Ishikawa (cell line): ENCODE data around the gene PDP2.

ENCODE experiments used
- CEBPB ChIP-seq: IDR thresholded peaks from 2 replicates; pipeline ENCODE4 v1.6.1; 2012
- CREB1 ChIP-seq: IDR thresholded peaks from 2 replicates; pipeline ENCODE4 v1.6.1; 2012; ENCODE audit warnings: low read depth
- EGR1 ChIP-seq: IDR thresholded peaks from 2 replicates; pipeline ENCODE4 v1.6.1; 2012
- EP300 ChIP-seq: IDR thresholded peaks from 2 replicates; pipeline ENCODE4 v1.6.1; 2012; ENCODE audit warnings: borderline replicate concordance
- FOXM1 ChIP-seq: IDR thresholded peaks from 2 replicates; pipeline ENCODE4 v1.6.1; 2012; ENCODE audit warnings: low read depth, borderline replicate concordance
- NFIC ChIP-seq: IDR thresholded peaks from 2 replicates; pipeline ENCODE4 v1.6.1; 2012
- RAD21 ChIP-seq: IDR thresholded peaks from 2 replicates; pipeline ENCODE4 v1.6.1; 2012; ENCODE audit warnings: low read depth
- REST ChIP-seq: IDR thresholded peaks from 2 replicates; pipeline ENCODE4 v1.6.1; 2012; ENCODE audit warnings: low read depth, mild to moderate bottlenecking
- TAF1 ChIP-seq: IDR thresholded peaks from 2 replicates; pipeline ENCODE4 v1.6.1; 2012; ENCODE audit warnings: low read depth, mild to moderate bottlenecking
- TCF12 ChIP-seq: IDR thresholded peaks from 2 replicates; pipeline ENCODE4 v1.6.1; 2012; ENCODE audit warnings: low read depth
- TEAD4 ChIP-seq: IDR thresholded peaks from 2 replicates; pipeline ENCODE4 v1.6.1; 2012
- USF1 ChIP-seq: IDR thresholded peaks from 2 replicates; pipeline ENCODE4 v1.6.1; 2012
- YY1 ChIP-seq: IDR thresholded peaks from 2 replicates; pipeline ENCODE4 v1.6.1; 2012; ENCODE audit warnings: low read depth
- ZBTB7A ChIP-seq: IDR thresholded peaks from 2 replicates; pipeline ENCODE4 v1.6.1; 2012; ENCODE audit warnings: low read depth
- TF ChIP-seq, protein P1 (sequence below): IDR thresholded peaks from 2 replicates; pipeline ENCODE4 v1.6.1; 2012

Gene PDP2

DNA sequence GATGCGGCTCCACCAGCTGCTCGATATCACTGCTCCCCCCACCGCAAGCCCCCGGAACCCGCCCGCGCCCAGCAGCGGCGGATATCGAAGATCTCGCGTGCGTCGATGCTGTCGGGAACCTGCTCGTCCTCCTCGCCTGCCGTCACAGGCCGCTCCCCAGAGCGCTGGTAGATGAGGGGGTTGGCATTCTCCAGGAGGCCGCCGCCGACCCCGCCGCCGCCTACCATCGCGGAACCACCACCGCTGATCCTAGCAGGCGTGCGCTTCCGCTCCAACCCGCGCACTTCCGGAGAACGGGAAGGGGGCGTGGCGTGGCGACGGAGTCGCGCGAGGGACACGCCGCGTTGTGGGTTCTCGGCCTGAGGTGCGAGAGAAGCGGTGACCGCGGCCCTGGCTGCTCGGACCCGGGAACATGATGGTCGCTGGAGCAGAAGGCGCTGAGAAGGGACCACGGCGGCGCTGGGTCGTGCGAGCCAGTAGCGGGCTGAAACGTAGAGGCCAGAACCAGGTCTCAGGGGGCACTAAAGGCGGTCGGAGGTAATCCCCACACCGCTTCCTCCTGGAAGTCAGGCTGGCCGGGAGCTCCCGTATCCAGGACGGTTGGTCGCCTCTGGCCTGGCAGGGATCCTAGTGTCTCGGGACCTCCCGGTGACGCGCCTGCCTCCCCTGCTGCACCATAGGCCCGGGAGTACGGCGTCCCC lies 54.0 kb downstream of the PDP2 start, which contains the start of gene CIAO2B:
Gene CIAO2B (minus strand): TSS at position 265 of the 701 bp plus-strand sequence. CDS start 38 bp downstream, at position 227.
- TF ChIP-seq TAF1: peak; percentile 86
- TF ChIP-seq TEAD4: no peak
- TF ChIP-seq YY1: peak; percentile 42; the same call in 1 of the 2 replicates
- TF ChIP-seq CREB1: no peak; the same call in 1 of the 2 replicates
- TF ChIP-seq NFIC: 0 out of 2 replicates have a peak, but pooled peaks have one; percentile 20
- TF ChIP-seq, protein P1, sequence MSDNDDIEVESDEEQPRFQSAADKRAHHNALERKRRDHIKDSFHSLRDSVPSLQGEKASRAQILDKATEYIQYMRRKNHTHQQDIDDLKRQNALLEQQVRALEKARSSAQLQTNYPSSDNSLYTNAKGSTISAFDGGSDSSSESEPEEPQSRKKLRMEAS: peak; percentile 83
- no peak for TF ChIP-seq EGR1

GRCh38 chr16:66934839-66935313 lies 54.6 kb downstream of the PDP2 start:
- TF ChIP-seq ZBTB7A: peak; percentile 38; the same call in 1 of the 2 replicates

DNA sequence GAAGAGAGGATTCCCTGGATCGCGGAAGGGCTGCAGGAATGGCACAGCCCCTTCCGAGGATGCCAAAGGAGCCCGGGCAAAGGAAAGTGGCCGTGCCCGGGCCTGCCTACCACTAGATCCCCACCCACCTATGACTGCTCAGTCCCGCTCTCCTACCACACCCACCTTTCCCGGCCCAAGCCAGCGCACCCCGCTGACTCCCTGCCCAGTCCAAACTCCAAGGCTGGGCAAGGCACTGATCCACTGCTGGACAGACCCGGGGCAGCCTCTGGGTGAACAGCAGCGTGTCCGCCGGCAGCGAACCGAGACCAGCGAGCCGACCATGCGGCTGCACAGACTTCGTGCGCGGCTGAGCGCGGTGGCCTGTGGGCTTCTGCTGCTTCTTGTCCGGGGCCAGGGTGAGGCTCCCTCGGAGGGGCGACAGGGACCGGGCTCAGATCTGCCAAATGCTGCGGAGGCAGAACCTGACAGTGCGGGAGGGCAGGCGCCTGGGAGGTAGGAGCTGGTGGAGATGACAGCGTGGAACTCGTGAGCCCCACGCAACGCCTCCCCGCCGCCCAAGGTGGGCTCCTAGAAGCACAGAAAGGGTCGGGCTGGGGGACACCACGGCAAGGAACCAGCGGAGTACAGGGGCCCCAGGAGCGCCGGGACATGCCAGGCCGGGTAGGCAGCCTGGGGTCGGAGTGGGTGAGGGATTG lies 55.1 kb downstream of the PDP2 start, which contains the start of gene CES2:
Gene CES2 (plus strand): TSS at position 203 of the 698 bp plus-strand sequence. CDS start 120 bp downstream, at position 323.
- TF ChIP-seq CREB1 (no peak), REST (no peak), USF1 (no peak), TAF1 (no peak), TEAD4 (no peak), EP300 (no peak), YY1 (no peak)

DNA sequence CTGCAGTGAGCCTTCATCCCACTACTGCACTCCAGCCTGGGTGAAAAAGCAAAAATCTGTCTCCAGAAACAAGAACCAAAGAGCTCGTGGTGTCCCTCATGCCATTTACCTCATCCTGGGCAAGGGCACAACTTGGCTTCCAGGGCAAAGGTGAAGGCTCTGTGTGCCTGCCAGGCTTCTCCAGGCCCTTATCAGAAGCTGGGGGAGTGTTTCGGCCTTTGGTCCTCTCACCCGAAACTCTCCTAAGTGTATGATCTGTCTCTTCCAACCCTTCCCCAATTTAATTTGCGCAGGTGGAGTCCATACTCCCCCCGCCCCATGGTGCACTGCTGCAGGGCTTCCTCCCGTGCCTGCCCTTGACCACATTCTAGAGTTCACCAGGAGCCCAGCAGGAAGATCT lies 56.1 kb downstream of the PDP2 start:
- TF ChIP-seq TCF12 (no peak), CREB1 (no peak), ZBTB7A (no peak), TAF1 (no peak), REST (no peak), USF1 (no peak), EGR1 (no peak), TEAD4 (no peak), NFIC (no peak), FOXM1 (no peak), CEBPB (no peak), EP300 (no peak), YY1 (no peak), RAD21 (no peak)
- TF ChIP-seq, protein P1: no peak

GRCh38 chr16:66936889-66937554 lies 56.7 kb downstream of the PDP2 start:
- TF ChIP-seq EGR1 (no peak), YY1 (no peak), USF1 (no peak), TCF12 (no peak), TAF1 (no peak), CEBPB (no peak), FOXM1 (no peak), ZBTB7A (no peak), REST (no peak), CREB1 (no peak), NFIC (no peak), TEAD4 (no peak), RAD21 (no peak), EP300 (no peak)
- TF ChIP-seq, protein P1: no peak
